IMR-90 (cell line): ENCODE data around the gene RPEL1.

Experiments
- BHLHE40 ChIP-seq: fragments of 150-350 bp; IDR thresholded peaks from 2 replicates; pipeline ENCODE4 v1.6.1; 2016; ENCODE audit warnings: mild to moderate bottlenecking, low read depth, low read length
- CEBPB ChIP-seq: IDR thresholded peaks from 2 replicates; pipeline ENCODE4 v1.6.1; 2012; ENCODE audit warnings: low read depth, low read length, improper control_type of control experiment
- CTCF ChIP-seq: conservative IDR thresholded peaks from 2 replicates; pipeline ENCODE4 v1.5.1; 2012; ENCODE audit warnings: mild to moderate bottlenecking, low read depth, low read length, improper control_type of control experiment
- ELK1 ChIP-seq: fragments of 150-350 bp; IDR thresholded peaks from 2 replicates; pipeline ENCODE4 v1.6.1; 2016; ENCODE audit warnings: low read depth, mild to moderate bottlenecking, low read length, moderate library complexity, borderline replicate concordance
- FOS ChIP-seq: fragments of 150-350 bp; IDR thresholded peaks from 2 replicates; pipeline ENCODE4 v1.6.1; 2016; ENCODE audit warnings: low read depth, low read length
- MAFK ChIP-seq: IDR thresholded peaks from 2 replicates; pipeline ENCODE4 v1.6.1; 2012; ENCODE audit warnings: low read depth, low read length, improper control_type of control experiment
- MAZ ChIP-seq: IDR thresholded peaks from 2 replicates; pipeline ENCODE4 v1.6.1; 2012; ENCODE audit warnings: low read depth, mild to moderate bottlenecking, low read length, improper control_type of control experiment, moderate library complexity, borderline replicate concordance
- MXI1 ChIP-seq: IDR thresholded peaks from 2 replicates; pipeline ENCODE4 v1.6.1; 2012; ENCODE audit warnings: low read depth, mild to moderate bottlenecking, low read length, moderate library complexity, borderline replicate concordance
- POLR2A ChIP-seq: IDR thresholded peaks from 2 replicates; pipeline ENCODE4 v1.6.1; 2012; ENCODE audit warnings: mild to moderate bottlenecking, low read depth, low read length
- RAD21 ChIP-seq: IDR thresholded peaks from 2 replicates; pipeline ENCODE4 v1.6.1; 2012; ENCODE audit warnings: low read length, improper control_type of control experiment
- RCOR1 ChIP-seq: IDR thresholded peaks from 2 replicates; pipeline ENCODE4 v1.6.1; 2012; ENCODE audit warnings: mild to moderate bottlenecking, low read length, improper control_type of control experiment; ENCODE audit not compliant: insufficient replicate concordance
- RFX5 ChIP-seq: IDR thresholded peaks from 2 replicates; pipeline ENCODE4 v1.8.0; 2012; ENCODE audit warnings: low read depth, mild to moderate bottlenecking, low read length, moderate library complexity
- SMC3 ChIP-seq: fragments of 150-350 bp; IDR thresholded peaks from 2 replicates; pipeline ENCODE4 v1.6.1; 2016; ENCODE audit warnings: low read depth, mild to moderate bottlenecking, antibody characterized with exemption, low read length, moderate library complexity

DNA sequence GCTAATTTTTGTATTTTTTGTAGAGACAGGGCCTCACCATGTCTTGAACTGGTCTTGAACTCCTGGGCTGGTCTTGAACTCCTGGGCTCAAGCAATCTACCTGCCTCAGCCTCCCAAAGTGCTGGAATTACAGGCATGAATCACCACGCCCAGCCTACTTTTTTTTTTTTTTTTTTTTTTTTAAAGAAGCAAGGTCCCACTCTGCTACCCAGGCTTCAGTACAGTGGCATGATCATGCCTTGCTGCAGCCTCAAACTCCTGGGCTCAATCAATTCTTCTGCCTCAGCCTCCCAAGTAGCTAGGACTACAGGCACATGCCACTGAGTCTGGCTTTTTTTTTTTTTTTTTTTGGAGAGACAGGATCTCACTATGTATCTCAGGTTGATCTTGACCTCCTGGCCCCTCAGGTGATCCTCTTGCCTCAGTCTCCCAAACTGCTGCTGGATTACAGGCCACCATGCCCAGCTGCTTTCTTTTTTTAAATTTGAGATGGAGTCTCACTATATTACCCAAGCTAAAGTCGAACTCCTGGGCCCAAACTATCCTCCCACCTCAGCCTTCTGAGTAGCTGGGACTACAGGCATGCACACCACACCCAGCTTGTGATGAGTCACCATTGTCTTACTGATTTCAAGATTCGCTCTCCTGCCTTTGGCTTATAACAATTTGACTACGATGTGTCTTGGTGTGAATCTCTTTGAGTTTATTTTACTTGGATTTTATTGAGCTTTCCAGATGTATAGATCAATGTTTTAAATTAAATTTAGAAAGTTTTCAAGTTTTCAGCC, 9.0 kb downstream of the RPEL1 start:
- TF ChIP-seq MXI1 (no peak), CTCF (no peak), MAZ (no peak), RFX5 (no peak), POLR2A (no peak), FOS (peak; percentile 39; the same call in 1 of the 2 replicates), ELK1 (no peak), RAD21 (no peak), SMC3 (no peak), MAFK (no peak), BHLHE40 (no peak), RCOR1 (no peak), CEBPB (no peak)
